ENCODE results near the gene DPYD.

GRCh38 chr1:97417661-97418060 lies 503.2 kb downstream of the DPYD start:
- TF ChIP-seq POLR2A (IDR thresholded peaks at IDR 0.05; ENCODE audit: low read length) (no peak), GATA1 (IDR thresholded peaks at IDR 0.05; ENCODE audit: low read depth, low read length) (no peak)
